HL-60 (cell line): ENCODE results near the gene IL18BP.
A peak's percentile ranks its signal among the peaks of the same experiment; 100 is the strongest.

ENCODE experiments used
- DNase-seq, 2 experiments: peaks; one replicate each; pipeline ENCODE4 v3.0.0-alpha.2; 2010 to 2020; ENCODE audit warnings: low read depth in 1 of 2, low spot score in 1 of 2
- H3K27ac ChIP-seq: fragments of 250-450 bp; sonication (Bioruptor Pico); replicated peaks from 2 replicates; pipeline ENCODE4 v1.5.1; 2020; ENCODE audit warnings: mild to moderate bottlenecking, moderate library complexity
- H3K27me3 ChIP-seq: fragments of 250-450 bp; sonication (Bioruptor Pico); 2 replicates; pipeline ENCODE4 v1.5.1; 2021; ENCODE audit warnings: mild to moderate bottlenecking, moderate library complexity; ENCODE audit not compliant: insufficient read depth, poor library complexity, severe bottlenecking
- H3K4me3 ChIP-seq: replicated peaks from 2 replicates; pipeline ENCODE4 v1.5.1; 2011; ENCODE audit warnings: mild to moderate bottlenecking, control low read depth, low read length; ENCODE audit not compliant: insufficient read depth
- GABPA ChIP-seq: IDR thresholded peaks from 2 replicates; pipeline ENCODE4 v1.6.1; 2012; ENCODE audit warnings: low read depth
- POLR2AphosphoS5 ChIP-seq: IDR thresholded peaks from 2 replicates; pipeline ENCODE4 v1.6.1; 2012; ENCODE audit warnings: low read depth
- SPI1 ChIP-seq: IDR thresholded peaks from 2 replicates; pipeline ENCODE4 v1.6.1; 2012; ENCODE audit warnings: low read depth, mild to moderate bottlenecking, borderline replicate concordance
- TF ChIP-seq, protein P1 (sequence below): IDR thresholded peaks from one replicate; pipeline ENCODE4 v1.5.1; 2011; ENCODE audit warnings: low read length, control low read depth, inconsistent platforms; ENCODE audit not compliant: insufficient read depth
- TF ChIP-seq, protein P2 (sequence below): IDR thresholded peaks from 2 replicates; pipeline ENCODE4 v1.6.1; 2012; ENCODE audit warnings: low read depth; ENCODE audit not compliant: insufficient replicate concordance

The IL18BP gene

DNA sequence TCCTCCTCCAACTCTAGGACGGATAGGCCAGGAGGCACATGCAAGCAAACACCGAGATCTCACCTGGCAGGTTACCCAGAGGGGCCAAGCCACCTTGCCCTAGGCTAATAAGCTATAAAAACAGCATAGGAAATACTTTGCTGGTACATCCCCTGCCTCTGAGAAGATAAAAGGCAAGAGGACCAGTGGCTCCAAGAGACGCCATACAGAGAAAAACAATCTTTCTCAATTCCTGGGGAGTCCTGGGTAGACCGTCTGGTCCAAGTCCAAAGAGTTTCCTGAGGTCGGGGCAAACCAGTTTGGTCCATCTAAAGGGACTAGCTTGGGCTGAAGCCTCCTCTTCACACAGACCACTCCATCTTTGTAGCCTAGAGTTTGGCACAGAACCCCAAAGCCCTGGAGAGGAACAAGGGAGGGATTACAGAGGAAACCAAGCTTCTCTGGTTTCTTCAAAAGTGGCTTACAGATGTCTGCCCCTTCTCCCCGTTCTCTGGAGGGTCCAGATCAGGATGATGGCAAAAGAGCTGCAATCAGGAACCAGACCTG, 41.2 kb downstream of the IL18BP start:
- Histone ChIP-seq H3K4me3 (peak overlapping the region; percentile 54), H3K27ac (no peak overlapping the region; the same call in 1 of the 2 replicates), H3K27me3 (no peaks in the 10 kb centered on the region)
- TF ChIP-seq POLR2AphosphoS5 (no peak), GABPA (no peak), SPI1 (no peak)
- TF ChIP-seq, protein P1, sequence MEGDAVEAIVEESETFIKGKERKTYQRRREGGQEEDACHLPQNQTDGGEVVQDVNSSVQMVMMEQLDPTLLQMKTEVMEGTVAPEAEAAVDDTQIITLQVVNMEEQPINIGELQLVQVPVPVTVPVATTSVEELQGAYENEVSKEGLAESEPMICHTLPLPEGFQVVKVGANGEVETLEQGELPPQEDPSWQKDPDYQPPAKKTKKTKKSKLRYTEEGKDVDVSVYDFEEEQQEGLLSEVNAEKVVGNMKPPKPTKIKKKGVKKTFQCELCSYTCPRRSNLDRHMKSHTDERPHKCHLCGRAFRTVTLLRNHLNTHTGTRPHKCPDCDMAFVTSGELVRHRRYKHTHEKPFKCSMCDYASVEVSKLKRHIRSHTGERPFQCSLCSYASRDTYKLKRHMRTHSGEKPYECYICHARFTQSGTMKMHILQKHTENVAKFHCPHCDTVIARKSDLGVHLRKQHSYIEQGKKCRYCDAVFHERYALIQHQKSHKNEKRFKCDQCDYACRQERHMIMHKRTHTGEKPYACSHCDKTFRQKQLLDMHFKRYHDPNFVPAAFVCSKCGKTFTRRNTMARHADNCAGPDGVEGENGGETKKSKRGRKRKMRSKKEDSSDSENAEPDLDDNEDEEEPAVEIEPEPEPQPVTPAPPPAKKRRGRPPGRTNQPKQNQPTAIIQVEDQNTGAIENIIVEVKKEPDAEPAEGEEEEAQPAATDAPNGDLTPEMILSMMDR: no peak
- TF ChIP-seq, protein P2, sequence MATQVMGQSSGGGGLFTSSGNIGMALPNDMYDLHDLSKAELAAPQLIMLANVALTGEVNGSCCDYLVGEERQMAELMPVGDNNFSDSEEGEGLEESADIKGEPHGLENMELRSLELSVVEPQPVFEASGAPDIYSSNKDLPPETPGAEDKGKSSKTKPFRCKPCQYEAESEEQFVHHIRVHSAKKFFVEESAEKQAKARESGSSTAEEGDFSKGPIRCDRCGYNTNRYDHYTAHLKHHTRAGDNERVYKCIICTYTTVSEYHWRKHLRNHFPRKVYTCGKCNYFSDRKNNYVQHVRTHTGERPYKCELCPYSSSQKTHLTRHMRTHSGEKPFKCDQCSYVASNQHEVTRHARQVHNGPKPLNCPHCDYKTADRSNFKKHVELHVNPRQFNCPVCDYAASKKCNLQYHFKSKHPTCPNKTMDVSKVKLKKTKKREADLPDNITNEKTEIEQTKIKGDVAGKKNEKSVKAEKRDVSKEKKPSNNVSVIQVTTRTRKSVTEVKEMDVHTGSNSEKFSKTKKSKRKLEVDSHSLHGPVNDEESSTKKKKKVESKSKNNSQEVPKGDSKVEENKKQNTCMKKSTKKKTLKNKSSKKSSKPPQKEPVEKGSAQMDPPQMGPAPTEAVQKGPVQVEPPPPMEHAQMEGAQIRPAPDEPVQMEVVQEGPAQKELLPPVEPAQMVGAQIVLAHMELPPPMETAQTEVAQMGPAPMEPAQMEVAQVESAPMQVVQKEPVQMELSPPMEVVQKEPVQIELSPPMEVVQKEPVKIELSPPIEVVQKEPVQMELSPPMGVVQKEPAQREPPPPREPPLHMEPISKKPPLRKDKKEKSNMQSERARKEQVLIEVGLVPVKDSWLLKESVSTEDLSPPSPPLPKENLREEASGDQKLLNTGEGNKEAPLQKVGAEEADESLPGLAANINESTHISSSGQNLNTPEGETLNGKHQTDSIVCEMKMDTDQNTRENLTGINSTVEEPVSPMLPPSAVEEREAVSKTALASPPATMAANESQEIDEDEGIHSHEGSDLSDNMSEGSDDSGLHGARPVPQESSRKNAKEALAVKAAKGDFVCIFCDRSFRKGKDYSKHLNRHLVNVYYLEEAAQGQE: no peak
- no peak for DNase-seq

DNA sequence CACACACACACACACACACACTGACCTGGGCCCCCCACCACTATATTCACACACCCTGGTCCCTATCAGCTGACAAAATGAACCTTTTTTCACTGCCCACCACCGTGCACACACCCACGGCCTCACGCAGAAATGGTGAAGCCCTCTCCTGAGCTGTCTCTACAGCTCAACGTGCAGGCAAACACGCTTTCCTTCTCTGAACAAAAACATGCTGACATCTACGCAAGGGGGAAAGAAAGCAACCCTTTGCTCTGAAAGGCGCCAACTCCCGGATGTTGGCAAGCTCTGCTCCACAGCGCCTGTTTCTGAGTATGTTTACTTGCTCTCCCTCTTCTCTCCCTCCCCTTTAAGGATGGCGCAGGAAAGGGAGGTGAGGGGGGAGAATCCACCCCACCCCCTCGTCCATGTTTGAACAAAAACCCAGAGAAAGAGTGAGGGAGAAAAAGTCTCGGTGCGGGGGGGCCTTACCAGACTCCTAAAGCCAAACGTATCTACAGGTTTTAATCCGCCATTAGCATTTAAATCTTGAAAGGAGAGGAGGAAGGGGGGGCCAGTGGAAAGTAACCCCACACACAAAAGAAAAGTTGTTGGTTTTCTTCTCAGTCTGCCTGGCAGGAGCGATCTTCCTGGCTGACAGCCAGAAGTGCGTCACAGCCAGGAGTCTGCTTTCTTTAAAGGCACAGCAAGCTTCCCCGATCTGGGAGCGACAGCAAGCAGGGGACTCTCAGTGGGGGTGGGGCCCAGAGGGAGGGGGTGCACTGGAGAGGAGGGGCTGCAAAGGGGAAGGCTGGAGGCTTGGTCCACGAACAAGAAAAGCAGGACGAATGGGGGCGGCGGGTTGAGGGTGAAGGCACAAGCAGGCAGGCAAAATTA, 42.0 kb downstream of the IL18BP start:
- Histone ChIP-seq H3K4me3 (peak overlapping the region; percentile 54), H3K27ac (peak overlapping the region; percentile 72), H3K27me3 (no peaks in the 10 kb centered on the region)
- peak; percentile 64 to 75 for DNase-seq
- TF ChIP-seq POLR2AphosphoS5 (peak; percentile 37; the same call in 1 of the 2 replicates), SPI1 (no peak)

DNA sequence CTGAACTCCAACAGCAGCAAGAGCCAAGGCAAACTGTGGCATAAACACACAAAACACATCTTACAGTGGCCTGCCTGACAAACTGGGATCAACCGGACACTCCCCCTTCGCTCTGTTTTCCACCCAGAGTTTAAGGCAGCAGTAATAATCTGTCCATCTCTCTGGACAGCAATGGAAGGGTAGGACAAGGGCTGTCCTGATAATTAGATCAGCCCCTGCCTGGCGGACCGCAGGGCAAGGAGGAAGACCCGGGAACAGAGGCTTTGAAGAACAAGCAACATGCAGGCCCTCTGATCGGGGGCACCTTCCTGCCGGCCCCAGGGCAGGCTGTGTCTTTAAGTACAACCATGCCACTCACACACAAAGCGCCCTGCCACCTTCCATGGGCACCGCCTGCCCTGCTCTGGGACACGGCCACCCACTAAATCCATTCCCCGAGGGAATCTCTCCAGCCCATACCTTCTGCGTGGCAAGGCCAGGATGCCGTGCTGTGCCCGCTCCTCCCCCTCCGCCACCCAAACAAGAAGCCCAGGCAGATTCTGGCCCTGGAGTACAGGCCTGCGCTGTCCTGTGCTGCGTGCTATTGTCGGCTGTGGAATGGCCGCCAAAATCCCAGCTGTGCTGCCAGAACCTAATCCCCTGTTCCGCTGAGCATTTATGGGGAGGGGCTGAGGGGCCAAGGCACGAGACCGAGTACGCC, 42.8 kb downstream of the IL18BP start:
- peak; percentile 25 to 51 for DNase-seq
- H3K27me3 ChIP-seq: no peaks in the 10 kb centered on the region
- TF ChIP-seq POLR2AphosphoS5 (peak; percentile 49; the same call in 1 of the 2 replicates), SPI1 (no peak)
- TF ChIP-seq, protein P1: no peak
- H3K4me3 ChIP-seq: peak overlapping the region; percentile 54
- peak overlapping the region; percentile 72 for H3K27ac ChIP-seq

DNA sequence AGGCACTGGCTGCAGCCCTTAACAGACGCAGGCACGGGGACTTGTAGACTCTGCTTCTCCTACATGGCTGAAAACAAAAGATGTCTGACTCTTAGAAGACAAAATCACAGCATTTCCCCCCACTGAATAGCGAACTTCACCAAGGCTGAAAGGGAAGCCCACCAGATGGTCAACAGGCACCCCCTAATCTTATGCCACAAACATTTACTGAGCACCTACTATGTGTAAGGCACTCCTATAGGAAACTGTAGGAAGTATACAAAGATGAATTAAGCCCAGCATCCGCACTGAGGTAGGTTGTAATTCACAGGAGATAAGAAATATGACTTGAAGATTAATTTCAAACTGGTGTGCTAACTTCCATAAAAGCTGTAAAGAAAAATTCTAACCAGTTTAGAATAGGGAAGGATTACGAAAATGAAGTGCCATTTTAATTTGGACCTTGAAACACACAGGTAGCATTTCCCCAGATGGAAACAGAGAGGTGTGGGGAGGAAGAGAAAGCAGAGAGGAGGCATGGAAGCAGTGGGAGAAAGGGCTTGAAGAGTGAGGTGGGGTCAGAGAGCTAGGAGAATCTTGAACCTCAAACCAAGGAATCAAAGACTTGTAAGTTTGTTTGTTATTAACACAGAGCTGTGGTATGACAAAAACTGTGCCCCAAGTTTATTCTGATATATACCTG, 43.5 kb downstream of the IL18BP start:
- H3K4me3 ChIP-seq: peak overlapping the region; percentile 54

More for the DNA sequence above, 43.5 kb downstream of the IL18BP start:
- TF ChIP-seq SPI1 (no peak), GABPA (no peak), POLR2AphosphoS5 (no peak)
- TF ChIP-seq, protein P2: no peak
- TF ChIP-seq, protein P1: no peak
- Histone ChIP-seq H3K27ac (peak overlapping the region; percentile 72), H3K27me3 (no peaks in the 10 kb centered on the region)
- DNase-seq: no peak
